Endothelial cell of umbilical vein (primary cell): ENCODE measurements around the gene STRIP2. TPM values are rescaled to one million over a fixed set of nuclear protein-coding genes. Genes with fewer than 3 reads are reported as not detected.

Experiments used
- BruUV-seq: library from RNA; stranded (reverse); fragments of 400-500 nt; replicated peaks from 2 replicates; lab custom pipeline; 2021; lab: Mats Ljungman, UMichigan
- CTCF ChIA-PET: fragments of 300-600, 350-600 bp; sonication (Branson Sonifier 250); formaldehyde crosslinking; loops from one replicate; lab custom pipeline; 2021; ENCODE audit warnings: antibody characterized with exemption, inconsistent platforms; lab: Charles Lee
- POLR2A ChIA-PET: fragments of 300-600, 350-600 bp; sonication (Branson Sonifier 250); formaldehyde crosslinking; loops from one replicate; lab custom pipeline; 2021; ENCODE audit warnings: antibody characterized with exemption, inconsistent platforms; lab: Charles Lee
- DNase-seq: peaks from one replicate; pipeline ENCODE4 v3.0.0-alpha.2; 2011; ENCODE audit warnings: low read depth, low spot score
- FAIRE-seq: peaks from 2 replicates; lab custom pipeline; 2011; peaks lifted over from hg19 to GRCh38; lab: Jason Lieb, UNC
- H2AFZ ChIP-seq: 2 replicates; pipeline ENCODE4 v1.6.0; 2012; ENCODE audit warnings: low read depth, low read length, control low read depth, inconsistent platforms
- H3K27ac ChIP-seq: 2 replicates; pipeline ENCODE4 v1.5.1; 2011; ENCODE audit warnings: low read depth, mild to moderate bottlenecking, control low read depth, low read length, moderate library complexity; ENCODE audit not compliant: insufficient read depth
- H3K27me3 ChIP-seq, 2 experiments: 2 replicates each; pipeline versions ENCODE4 v1.6.0 to v1.6.1; 2011; ENCODE audit warnings: low read length in 2 of 2, mixed read lengths in 1 of 2; ENCODE audit not compliant: control insufficient read depth in 2 of 2, insufficient read depth in 2 of 2
- H3K36me3 ChIP-seq, 2 experiments: 2 replicates in 1 of 2; 3 replicates in 1 of 2; pipeline ENCODE4 v1.5.1; 2011; ENCODE audit warnings: low read length in 2 of 2, mild to moderate bottlenecking in 1 of 2, moderate library complexity in 1 of 2; ENCODE audit not compliant: control insufficient read depth in 2 of 2, insufficient read depth in 2 of 2; ENCODE audit errors: extremely low read depth in 1 of 2
- H3K4me1 ChIP-seq: 3 replicates; pipeline ENCODE4 v1.5.1; 2011; ENCODE audit warnings: mild to moderate bottlenecking, low read length; ENCODE audit not compliant: control insufficient read depth, insufficient read depth; ENCODE audit errors: extremely low read depth
- H3K4me2 ChIP-seq: 2 replicates; pipeline ENCODE4 v1.6.1; 2011; ENCODE audit warnings: low read length, control low read depth, mixed read lengths; ENCODE audit not compliant: insufficient read depth
- H3K4me3 ChIP-seq, 3 experiments: fragments of 200-600 bp in 1 of 3; sonication (generic), shearing (Covaris generic) in 1 of 3; replicated peaks in 1 of 3; 2 replicates each; pipeline ENCODE4 v1.5.1; 2011 to 2016; ENCODE audit warnings: control low read depth in 3 of 3, low read length in 3 of 3, mild to moderate bottlenecking in 2 of 3, inconsistent platforms in 1 of 3, low read depth in 1 of 3, moderate library complexity in 1 of 3; ENCODE audit not compliant: insufficient read depth in 1 of 3
- H3K79me2 ChIP-seq: 2 replicates; pipeline ENCODE4 v1.6.0; 2012; ENCODE audit warnings: low read length, inconsistent platforms; ENCODE audit not compliant: control insufficient read depth, insufficient read depth
- H3K9ac ChIP-seq: replicated peaks from 2 replicates; pipeline ENCODE3; 2011; ENCODE audit warnings: low read length, control low read depth; ENCODE audit not compliant: insufficient read depth; ENCODE audit errors: extremely low read depth
- H3K9me1 ChIP-seq: replicated peaks from 3 replicates; pipeline ENCODE4 v1.6.0; 2011; ENCODE audit warnings: mild to moderate bottlenecking, low read length; ENCODE audit not compliant: control insufficient read depth, insufficient read depth; ENCODE audit errors: extremely low read depth
- H3K9me3 ChIP-seq: replicated peaks from 2 replicates; pipeline ENCODE4 v1.5.1; 2012; ENCODE audit warnings: low read length, inconsistent platforms; ENCODE audit not compliant: control insufficient read depth, insufficient read depth
- H4K20me1 ChIP-seq: replicated peaks from 2 replicates; pipeline ENCODE3; 2011; ENCODE audit warnings: mild to moderate bottlenecking, low read length; ENCODE audit not compliant: control insufficient read depth, insufficient read depth; ENCODE audit errors: extremely low read depth
- EZH2 ChIP-seq: IDR thresholded peaks from 2 replicates; pipeline ENCODE4 v1.6.1; 2012; ENCODE audit warnings: borderline replicate concordance, low read depth, mild to moderate bottlenecking, moderate library complexity, low read length, inconsistent platforms; ENCODE audit not compliant: severe bottlenecking
- FOS ChIP-seq: IDR thresholded peaks from 2 replicates; pipeline ENCODE4 v1.6.1; 2011; ENCODE audit warnings: mild to moderate bottlenecking, low read length, moderate library complexity, borderline replicate concordance; ENCODE audit not compliant: insufficient read depth
- GATA2 ChIP-seq: IDR thresholded peaks from 2 replicates; pipeline ENCODE4 v1.7.0; 2011; ENCODE audit warnings: low read depth, mild to moderate bottlenecking, moderate library complexity, mixed read lengths, low read length; ENCODE audit not compliant: insufficient read length, insufficient read depth
- JUN ChIP-seq: IDR thresholded peaks from 2 replicates; pipeline ENCODE4 v1.6.1; 2011; ENCODE audit warnings: borderline replicate concordance, low read depth; ENCODE audit not compliant: insufficient read length, insufficient read depth
- MYC ChIP-seq: IDR thresholded peaks from one replicate; pipeline ENCODE4 v1.6.1; 2011; ENCODE audit warnings: mild to moderate bottlenecking, low read depth, low read length
- POLR2A ChIP-seq: IDR thresholded peaks from 2 replicates; pipeline ENCODE4 v1.6.1; 2012; ENCODE audit warnings: low read depth, mild to moderate bottlenecking, control low read depth, low read length
- POLR2AphosphoS5 ChIP-seq: IDR thresholded peaks from 2 replicates; pipeline ENCODE4 v1.6.1; 2012; ENCODE audit warnings: low read depth, mild to moderate bottlenecking, control low read depth, low read length, moderate library complexity; ENCODE audit not compliant: insufficient read depth
- dilution Hi-C: fragments of 300-500 bp; cut with MboI; formaldehyde crosslinking; loops from one replicate; pipeline ENCODE4 v1.15.0; 2019; ENCODE audit warnings: low sequenced_read_pairs; ENCODE audit not compliant: extremely low pct_ligation_motif_present
- intact Hi-C: fragments of 100-400 bp; cut with micrococcal nuclease; formaldehyde crosslinking; loops from one replicate; pipeline ENCODE4 v1.10.0; 2022
- polyA plus RNA-seq, 4 experiments: library from polyadenylated mRNA; depleted of rRNA in 3 of 4; stranded (reverse) in 3 of 4; unstranded in 1 of 4; fragments of >200 nt; gene quantifications; 2 replicates each; pipeline versions ENCODE4 v1.2.1 to v1.2.3, GENCODE V29; 2011 to 2012; ENCODE audit warnings: missing spikeins in 1 of 4
- total RNA-seq: library from RNA; stranded (reverse); gene quantifications from 2 replicates; pipeline ENCODE4 v1.2.3, GENCODE V29; 2021
- TF ChIP-seq, protein P1 (sequence below), 2 donors: IDR thresholded peaks; 1 replicate in 1 of 2; 2 replicates in 1 of 2; pipeline ENCODE4 v1.5.1; 2011; ENCODE audit warnings: low read length in 2 of 2, mild to moderate bottlenecking in 2 of 2, moderate library complexity in 2 of 2, control low read depth in 1 of 2, inconsistent platforms in 1 of 2, low read depth in 1 of 2; ENCODE audit not compliant: insufficient read depth in 1 of 2; ENCODE audit errors: extremely low read depth in 1 of 2
- TF ChIP-seq, protein P2 (sequence below): IDR thresholded peaks from 2 replicates; pipeline ENCODE4 v1.6.1; 2011; ENCODE audit not compliant: insufficient read depth, insufficient read length

Gene STRIP2
- total and polyA plus RNA-seq, 2 donors (not counting 3 experiments of a cell fraction or from before 2014, with no cell fraction given): 3.4 to 10.0 TPM

GRCh38 chr7:129436335-129436923, 2.2 kb downstream of the STRIP2 start:
- TF ChIP-seq FOS (no peak), MYC (no peak), EZH2 (no peak), POLR2A (no peak), GATA2 (no peak), JUN (no peak), POLR2AphosphoS5 (no peak)
- TF ChIP-seq, protein P1, sequence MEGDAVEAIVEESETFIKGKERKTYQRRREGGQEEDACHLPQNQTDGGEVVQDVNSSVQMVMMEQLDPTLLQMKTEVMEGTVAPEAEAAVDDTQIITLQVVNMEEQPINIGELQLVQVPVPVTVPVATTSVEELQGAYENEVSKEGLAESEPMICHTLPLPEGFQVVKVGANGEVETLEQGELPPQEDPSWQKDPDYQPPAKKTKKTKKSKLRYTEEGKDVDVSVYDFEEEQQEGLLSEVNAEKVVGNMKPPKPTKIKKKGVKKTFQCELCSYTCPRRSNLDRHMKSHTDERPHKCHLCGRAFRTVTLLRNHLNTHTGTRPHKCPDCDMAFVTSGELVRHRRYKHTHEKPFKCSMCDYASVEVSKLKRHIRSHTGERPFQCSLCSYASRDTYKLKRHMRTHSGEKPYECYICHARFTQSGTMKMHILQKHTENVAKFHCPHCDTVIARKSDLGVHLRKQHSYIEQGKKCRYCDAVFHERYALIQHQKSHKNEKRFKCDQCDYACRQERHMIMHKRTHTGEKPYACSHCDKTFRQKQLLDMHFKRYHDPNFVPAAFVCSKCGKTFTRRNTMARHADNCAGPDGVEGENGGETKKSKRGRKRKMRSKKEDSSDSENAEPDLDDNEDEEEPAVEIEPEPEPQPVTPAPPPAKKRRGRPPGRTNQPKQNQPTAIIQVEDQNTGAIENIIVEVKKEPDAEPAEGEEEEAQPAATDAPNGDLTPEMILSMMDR (IDR thresholded peaks at IDR 0.05; ENCODE audit: extremely low read depth in 1 of 2, insufficient read depth in 1 of 2, low read depth in 1 of 2, low read length in 2 of 2): no peak
- TF ChIP-seq, protein P2, sequence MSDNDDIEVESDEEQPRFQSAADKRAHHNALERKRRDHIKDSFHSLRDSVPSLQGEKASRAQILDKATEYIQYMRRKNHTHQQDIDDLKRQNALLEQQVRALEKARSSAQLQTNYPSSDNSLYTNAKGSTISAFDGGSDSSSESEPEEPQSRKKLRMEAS: no peak
- no peak overlapping the region for H3K4me3 ChIP-seq
- no TSS peak for BruUV-seq
- intact Hi-C loops: no loop called here
- no peak overlapping the region for H3K9ac ChIP-seq
- ChIA-PET CTCF (interaction anchor here (0.7 to 4.0 kb wide), 3 partner anchors 69 to 217 kb away, joined by 3 to 44 read pairs (median 3); no protein-coding TSS in a partner anchor), POLR2A (no interaction called here)
- H3K27ac ChIP-seq: no peak overlapping the region
- H3K27me3 ChIP-seq: peaks cover 2 to 5% of the 10 kb centered on the region in 2 experiments
- no peak overlapping the region for H3K4me2 ChIP-seq
- H3K79me2 ChIP-seq: peaks cover 18% of the 10 kb centered on the region
- FAIRE-seq: no peak
- no peaks in the 10 kb centered on the region for H3K9me1 ChIP-seq
- no peaks in the 10 kb centered on the region for H4K20me1 ChIP-seq
- H3K4me1 ChIP-seq: peaks cover 29% of the 10 kb centered on the region
- dilution Hi-C loops: no loop called here
- H2AFZ ChIP-seq: no peak overlapping the region
- DNase-seq: no peak
- no peaks in the 10 kb centered on the region for H3K36me3 ChIP-seq
- H3K9me3 ChIP-seq: no peaks in the 10 kb centered on the region
